GM11168 (cell line): ENCODE measurements around the gene SH3PXD2B.
"Not testable (repeated sequence)": the region's sequence is repeated elsewhere in the genome, so short reads cannot be mapped to it uniquely, and the experiment has no call there.

Experiments used
- in situ Hi-C: fragments of 300-500 bp; cut with MboI; formaldehyde crosslinking; loops from one replicate; pipeline ENCODE4 v1.12.0; 2022; ENCODE audit warnings: low sequenced_read_pairs; ENCODE audit not compliant: unreplicated experiment

Gene SH3PXD2B

DNA sequence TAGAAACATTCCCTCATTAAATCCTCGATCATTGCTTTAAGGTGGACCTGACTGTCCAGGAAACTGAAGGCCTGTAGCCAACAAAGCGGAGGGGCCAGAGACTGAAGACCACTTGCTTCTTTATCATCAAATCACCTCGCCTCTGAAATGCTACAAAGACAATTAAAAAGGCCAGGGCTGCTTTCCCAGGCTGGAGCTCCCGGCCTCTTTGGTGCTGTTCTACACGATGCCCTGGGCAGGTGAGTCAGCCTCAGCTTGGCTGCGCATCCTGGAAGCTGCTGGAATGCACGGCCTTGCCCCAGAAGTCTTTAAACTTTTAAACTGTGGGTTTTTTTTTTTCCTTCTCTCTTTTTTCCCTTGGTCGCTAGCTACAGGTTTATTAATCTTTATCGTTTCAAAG is 46.5 kb downstream of the SH3PXD2B start:
- in situ Hi-C loops, result no loop called here

GRCh38 chr5:172407241-172407691 is 47.1 kb downstream of the SH3PXD2B start:
- in situ Hi-C loops, result no loop called here

DNA sequence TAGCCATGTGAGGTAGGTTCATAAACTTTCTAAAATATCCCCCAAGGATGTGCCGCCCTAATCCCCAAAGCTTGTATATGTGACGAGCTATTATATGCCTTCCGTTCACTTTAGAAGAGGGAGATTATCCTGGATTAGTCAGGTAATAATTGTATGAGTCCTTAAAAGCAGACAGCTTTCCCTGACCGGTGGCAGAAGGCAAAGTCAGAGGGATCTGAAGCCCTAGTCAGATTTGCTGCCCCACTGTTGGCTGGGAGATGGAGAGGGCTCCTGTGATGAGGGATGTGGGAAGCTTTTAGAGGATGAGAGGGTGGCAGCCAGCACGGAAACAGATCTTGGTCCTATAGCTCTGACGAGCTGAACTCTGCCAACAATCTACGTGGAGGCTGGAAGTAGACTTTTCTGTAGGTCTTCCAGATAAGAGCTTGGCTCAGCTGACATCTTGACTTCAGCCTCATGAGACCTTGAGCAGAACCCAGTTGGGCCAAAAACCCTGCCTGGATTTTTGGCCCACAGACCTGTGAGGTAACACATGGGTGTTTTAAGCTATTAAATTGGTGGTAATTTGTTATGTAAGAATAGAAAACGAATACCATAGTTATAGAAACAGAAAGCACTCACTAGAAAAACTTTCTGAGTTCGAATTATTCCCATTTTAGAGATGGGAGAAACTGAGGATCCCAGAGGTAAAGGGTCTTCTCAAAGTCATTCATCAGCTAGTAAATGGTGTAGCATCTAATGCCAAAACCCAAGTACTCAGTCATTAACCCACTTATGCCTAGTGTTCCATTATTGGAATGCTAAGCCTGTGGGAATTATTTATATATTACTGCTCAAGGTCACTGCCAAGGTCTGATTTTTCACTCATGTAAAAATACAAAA is 48.9 kb downstream of the SH3PXD2B start:
- in situ Hi-C loops, result no loop called here

- in situ Hi-C loops, result no loop called here
Observed at GRCh38 chr5:172404746-172405145, 49.6 kb downstream of the SH3PXD2B start.

DNA sequence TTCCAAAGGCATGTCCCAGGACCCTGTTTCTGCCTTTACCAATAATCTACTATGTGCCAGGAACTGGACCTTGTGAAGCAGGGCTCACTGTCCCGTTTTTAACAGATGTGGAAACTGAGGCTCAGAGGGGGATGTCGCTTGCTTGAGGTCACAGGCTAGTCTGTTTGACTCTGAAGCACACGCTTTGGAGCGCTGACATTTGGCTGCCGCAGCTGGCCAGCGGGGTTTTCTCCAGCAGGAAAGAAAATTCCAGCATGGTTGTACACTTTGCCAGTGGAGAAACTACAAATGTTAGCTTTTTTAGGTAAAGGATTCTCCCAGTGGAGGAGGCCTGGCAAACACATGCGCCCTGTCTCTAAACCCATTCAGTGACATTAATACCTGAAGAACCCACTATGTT is 50.5 kb downstream of the SH3PXD2B start:
- in situ Hi-C loops, result no loop called here

- in situ Hi-C loops, result no loop called here
Observed at GRCh38 chr5:172403189-172403796, 51.0 kb downstream of the SH3PXD2B start.

DNA sequence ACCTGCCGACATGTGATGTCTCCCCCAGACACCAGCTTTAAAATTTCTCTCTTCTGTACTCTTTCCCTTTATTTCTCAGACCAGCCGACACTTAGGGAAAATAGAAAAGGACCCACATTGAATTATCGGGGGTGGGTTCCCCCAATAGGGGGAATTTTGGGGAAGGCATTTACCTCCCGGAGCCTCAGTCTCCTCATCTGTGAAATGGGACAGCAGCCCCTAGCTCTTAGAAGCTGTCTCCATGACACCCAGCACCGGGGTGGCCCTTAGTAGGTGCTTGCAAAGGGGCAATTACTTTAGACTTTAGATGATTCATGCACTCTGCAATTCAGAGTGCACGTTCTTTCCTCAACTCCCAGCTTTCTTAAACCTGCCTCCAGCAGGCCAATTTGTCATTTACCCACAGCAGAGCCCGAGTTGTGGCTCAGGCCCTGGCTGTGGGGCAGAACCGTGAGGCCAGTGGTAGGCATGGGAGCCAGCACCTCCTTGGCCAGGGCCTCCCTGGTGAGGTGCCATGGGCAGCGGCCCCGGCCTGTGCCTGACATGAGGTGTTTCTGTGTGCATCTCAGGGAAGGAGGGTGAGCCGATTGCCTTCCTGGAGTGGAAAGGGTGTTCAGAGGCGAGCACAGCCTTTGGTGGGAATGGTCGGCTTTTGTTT is 51.7 kb downstream of the SH3PXD2B start:
- in situ Hi-C loops, result no loop called here

DNA sequence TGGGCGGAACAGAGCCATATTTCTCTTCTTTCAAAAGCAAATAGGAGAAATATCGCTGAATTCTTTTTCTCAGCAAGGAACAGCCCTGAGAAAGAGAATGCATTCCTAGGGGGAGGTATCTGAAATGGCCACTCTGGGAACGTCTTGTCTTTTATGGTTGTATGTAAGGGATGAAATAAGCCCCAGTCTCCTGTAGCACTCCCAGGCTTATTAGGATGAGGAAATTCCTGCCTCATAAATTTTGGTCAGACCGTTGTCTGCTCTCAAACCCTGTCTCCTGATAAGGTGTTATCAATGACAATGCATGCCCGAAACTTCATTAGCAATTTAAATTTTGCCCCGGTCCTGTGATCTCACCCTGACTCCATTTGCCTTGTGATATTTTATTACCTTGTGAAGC is 52.3 kb downstream of the SH3PXD2B start:
- in situ Hi-C loops, result not testable (repeated sequence)

GRCh38 chr5:172399826-172400225 is 54.5 kb downstream of the SH3PXD2B start:
- in situ Hi-C loops, result no loop called here

GRCh38 chr5:172399336-172399735 is 55.0 kb downstream of the SH3PXD2B start:
- in situ Hi-C loops, result no loop called here

- in situ Hi-C loops, result not testable (repeated sequence)
Observed at GRCh38 chr5:172398645-172399044, 55.7 kb downstream of the SH3PXD2B start.

DNA sequence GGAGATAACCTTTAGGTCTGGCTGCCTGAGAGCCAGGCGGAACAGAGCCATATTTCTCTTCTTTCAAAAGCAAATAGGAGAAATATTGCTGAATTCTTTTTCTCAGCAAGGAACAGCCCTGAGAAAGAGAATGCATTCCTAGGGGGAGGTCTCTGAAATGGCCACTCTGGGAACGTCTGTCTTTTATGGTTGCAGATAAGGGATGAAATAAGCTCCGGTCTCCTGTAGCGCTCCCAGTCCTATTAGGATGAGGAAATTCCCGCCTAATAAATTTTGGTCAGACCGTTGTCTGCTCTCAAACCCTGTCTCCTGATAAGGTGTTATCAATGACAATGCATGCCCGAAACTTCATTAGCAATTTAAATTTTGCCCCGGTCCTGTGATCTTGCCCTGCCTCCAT is 57.3 kb downstream of the SH3PXD2B start:
- in situ Hi-C loops, result not testable (repeated sequence)

DNA sequence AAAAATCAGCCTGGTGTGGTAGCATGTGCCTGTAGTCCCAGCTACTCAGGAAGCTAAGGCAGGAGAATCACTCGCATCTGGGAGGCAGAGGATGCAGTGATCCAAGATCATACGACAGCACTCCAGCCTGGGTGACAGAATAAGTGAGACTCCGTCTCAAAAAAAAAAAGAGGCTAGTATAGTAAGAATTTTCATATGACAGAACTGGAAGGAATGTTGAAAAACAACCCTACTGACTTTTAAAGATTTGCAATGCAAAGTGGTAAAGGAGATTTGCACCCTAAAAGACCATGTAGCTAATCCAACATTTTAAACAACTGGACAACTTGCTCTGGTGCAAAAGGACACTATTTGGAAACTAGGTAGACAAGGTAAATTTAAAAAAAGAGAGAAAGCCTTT is 58.1 kb downstream of the SH3PXD2B start:
- in situ Hi-C loops, result no loop called here

GRCh38 chr5:172395483-172395882 is 58.8 kb downstream of the SH3PXD2B start:
- in situ Hi-C loops, result no loop called here

DNA sequence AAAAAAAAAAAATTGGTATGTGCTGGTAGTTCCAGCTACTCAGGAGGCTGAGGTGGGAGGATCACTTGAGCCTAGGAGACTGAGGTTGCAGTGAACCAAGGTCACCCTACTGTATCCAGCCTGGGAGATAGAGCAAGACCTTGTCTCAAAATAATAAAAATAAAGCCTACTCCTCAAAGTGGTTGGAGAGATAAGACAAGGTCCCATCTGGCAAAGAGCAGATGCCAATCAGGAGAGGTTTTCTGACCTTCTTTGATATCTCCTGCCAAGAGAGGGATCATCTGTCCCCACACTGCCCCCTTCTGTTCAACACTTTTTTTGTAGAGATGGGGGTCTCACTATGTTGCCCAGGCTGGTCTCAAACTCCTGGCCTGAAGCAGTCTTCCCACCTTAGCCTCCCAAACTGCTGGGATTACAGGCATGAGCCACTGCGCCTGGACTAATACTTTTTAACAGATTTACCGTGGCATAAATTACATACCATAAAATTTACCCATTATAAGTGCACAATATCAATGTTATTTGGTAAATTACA is 64.7 kb downstream of the SH3PXD2B start:
- in situ Hi-C loops, result no loop called here

DNA sequence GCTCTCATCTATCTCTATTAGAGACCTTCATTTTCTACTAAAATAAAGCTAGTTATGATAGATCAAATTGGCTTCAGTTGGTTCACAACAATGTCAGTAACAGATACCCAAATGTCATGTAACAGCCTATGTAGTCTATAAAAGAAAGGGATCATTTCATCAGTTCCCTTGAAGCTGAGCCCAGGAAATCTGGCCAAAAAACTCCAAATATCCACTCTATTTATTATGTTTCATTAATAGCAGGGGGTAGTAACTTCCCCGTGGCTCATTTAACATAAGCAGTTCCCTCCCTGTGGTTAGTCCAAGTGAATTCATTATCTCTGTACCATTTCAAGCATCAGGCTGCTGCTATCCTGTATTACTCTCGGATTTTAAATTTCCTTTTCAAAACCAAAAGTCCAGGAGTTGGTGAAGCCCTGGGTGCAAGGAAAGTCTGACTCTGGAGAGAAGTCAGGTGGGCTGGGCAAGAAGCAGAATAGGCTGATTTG is 66.0 kb downstream of the SH3PXD2B start:
- in situ Hi-C loops, result no loop called here

- in situ Hi-C loops, result no loop called here
Observed at GRCh38 chr5:172385707-172386106, 68.6 kb downstream of the SH3PXD2B start.

DNA sequence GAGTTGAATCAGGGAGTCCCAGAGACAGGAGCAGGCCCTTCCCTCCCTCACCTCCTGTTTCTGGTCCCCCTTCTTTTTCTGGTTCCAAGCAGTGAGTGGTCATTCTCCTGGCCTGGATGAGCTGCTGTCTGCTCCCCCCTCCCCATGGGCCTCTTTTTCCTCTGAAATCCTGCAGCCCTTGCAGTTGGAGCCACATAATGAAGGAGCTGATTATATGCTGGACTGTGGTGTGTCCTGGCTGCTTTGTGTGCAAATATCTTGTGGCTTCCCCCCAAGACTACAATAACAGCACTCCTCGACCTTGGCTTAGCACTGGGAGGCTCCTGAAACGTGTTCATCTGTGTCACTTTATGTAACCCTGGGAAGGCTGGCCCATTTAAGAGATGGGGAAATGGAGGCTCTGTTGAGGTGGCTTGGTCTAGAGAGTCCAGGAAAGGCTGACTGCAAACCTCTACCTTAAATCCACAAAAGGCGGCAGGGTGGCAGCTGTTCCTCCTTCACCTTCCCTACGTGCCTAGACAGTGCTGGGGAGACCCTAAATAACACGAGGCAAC is 69.2 kb downstream of the SH3PXD2B start:
- in situ Hi-C loops, result no loop called here

DNA sequence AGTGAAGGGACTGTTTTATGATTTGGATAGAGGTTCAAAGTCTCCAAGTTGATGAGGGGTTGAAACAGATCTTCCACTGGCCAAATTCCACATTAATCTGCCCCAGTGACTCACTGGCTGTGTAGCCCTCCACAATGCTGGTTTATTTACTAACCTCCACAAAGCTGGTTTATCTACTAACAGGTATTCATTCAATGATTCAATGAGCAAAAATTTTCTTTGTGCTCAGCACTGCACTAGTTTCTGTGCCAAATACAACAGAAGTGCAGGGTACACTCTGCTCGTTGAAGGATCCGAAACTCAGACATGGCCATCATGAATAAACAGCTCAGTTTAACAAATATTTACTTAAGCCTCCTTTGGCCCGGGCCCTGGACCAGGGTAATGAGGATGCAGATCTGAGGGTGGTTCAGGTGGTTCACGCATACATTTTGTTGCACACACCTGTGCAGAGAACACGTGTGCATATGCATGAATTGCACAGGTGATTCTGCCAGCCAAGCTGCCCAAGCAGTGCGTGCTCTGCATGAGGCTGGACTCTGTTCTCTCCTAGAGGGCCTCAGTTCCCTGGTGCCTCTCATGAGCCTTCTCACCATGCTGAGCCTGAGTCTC is 71.0 kb downstream of the SH3PXD2B start:
- in situ Hi-C loops, result no loop called here
